ENCODE data around the gene ANKRD12. TPM values are rescaled to one million over a fixed set of nuclear protein-coding genes. Genes with fewer than 3 reads are reported as not detected.

Gene ANKRD12
- total RNA-seq, 1 donor from 2014 or later = 9.2 TPM

- peaks cover 2% of the 10 kb centered on the region for H3K36me3 ChIP-seq (ENCODE audit: control insufficient read depth, insufficient read depth, low read length)
- no peak for DNase-seq (ENCODE audit: low read depth)
- H3K4me3 ChIP-seq (ENCODE audit: low read depth, low read length) = no peak overlapping the region
- FAIRE-seq = no peak
- H3K27me3 ChIP-seq (ENCODE audit: control insufficient read depth, insufficient read depth, low read length) = no peaks in the 10 kb centered on the region
- no peak for TF ChIP-seq CTCF (IDR thresholded peaks at IDR 0.05; ENCODE audit: insufficient read depth, low read length, severe bottlenecking)
These were observed 141.4 kb downstream of the ANKRD12 start for GRCh38 chr18:9278028-9278427.

GRCh38 chr18:9280849-9281248 is 144.3 kb downstream of the ANKRD12 start:
- DNase-seq (ENCODE audit: low read depth) (no peak), FAIRE-seq (no peak)
- H3K4me3 ChIP-seq (ENCODE audit: low read depth, low read length) = no peak overlapping the region
- no peak for TF ChIP-seq CTCF (IDR thresholded peaks at IDR 0.05; ENCODE audit: insufficient read depth, low read length, severe bottlenecking)
- peaks cover 1% of the 10 kb centered on the region for H3K36me3 ChIP-seq (ENCODE audit: control insufficient read depth, insufficient read depth, low read length)
- no peaks in the 10 kb centered on the region for H3K27me3 ChIP-seq (ENCODE audit: control insufficient read depth, insufficient read depth, low read length)

GRCh38 chr18:9281780-9282179 is 145.2 kb downstream of the ANKRD12 start:
- FAIRE-seq (no peak), DNase-seq (ENCODE audit: low read depth) (no peak)
- TF ChIP-seq CTCF (IDR thresholded peaks at IDR 0.05; ENCODE audit: insufficient read depth, low read length, severe bottlenecking) = no peak
- H3K4me3 ChIP-seq (ENCODE audit: low read depth, low read length) = no peak overlapping the region
- peaks cover 1% of the 10 kb centered on the region for H3K36me3 ChIP-seq (ENCODE audit: control insufficient read depth, insufficient read depth, low read length)
- H3K27me3 ChIP-seq (ENCODE audit: control insufficient read depth, insufficient read depth, low read length) = no peaks in the 10 kb centered on the region

GRCh38 chr18:9283791-9284190 is 147.2 kb downstream of the ANKRD12 start:
- no peaks in the 10 kb centered on the region for H3K27me3 ChIP-seq (ENCODE audit: control insufficient read depth, insufficient read depth, low read length)
- H3K4me3 ChIP-seq (ENCODE audit: low read depth, low read length) = no peak overlapping the region
- no peak for DNase-seq (ENCODE audit: low read depth)
- no peak for TF ChIP-seq CTCF (IDR thresholded peaks at IDR 0.05; ENCODE audit: insufficient read depth, low read length, severe bottlenecking)
- FAIRE-seq = no peak
- H3K36me3 ChIP-seq (ENCODE audit: control insufficient read depth, insufficient read depth, low read length) = no peaks in the 10 kb centered on the region

GRCh38 chr18:9285604-9286003 is 149.0 kb downstream of the ANKRD12 start:
- no peak for FAIRE-seq
- H3K36me3 ChIP-seq (ENCODE audit: control insufficient read depth, insufficient read depth, low read length) = no peaks in the 10 kb centered on the region
- no peak overlapping the region for H3K4me3 ChIP-seq (ENCODE audit: low read depth, low read length)
- no peak for TF ChIP-seq CTCF (IDR thresholded peaks at IDR 0.05; ENCODE audit: insufficient read depth, low read length, severe bottlenecking)
- no peaks in the 10 kb centered on the region for H3K27me3 ChIP-seq (ENCODE audit: control insufficient read depth, insufficient read depth, low read length)
- peak; percentile 66 for DNase-seq (ENCODE audit: low read depth)

GRCh38 chr18:9287036-9287435 is 150.5 kb downstream of the ANKRD12 start:
- no peak for FAIRE-seq
- H3K27me3 ChIP-seq (ENCODE audit: control insufficient read depth, insufficient read depth, low read length) = no peaks in the 10 kb centered on the region
- H3K4me3 ChIP-seq (ENCODE audit: low read depth, low read length) = no peak overlapping the region
- DNase-seq (ENCODE audit: low read depth) = peak; percentile 60
- TF ChIP-seq CTCF (IDR thresholded peaks at IDR 0.05; ENCODE audit: insufficient read depth, low read length, severe bottlenecking) = no peak
- no peaks in the 10 kb centered on the region for H3K36me3 ChIP-seq (ENCODE audit: control insufficient read depth, insufficient read depth, low read length)

Measured in bronchial epithelial cell (primary cell).